AG10803 (cell line): ENCODE results near the gene NXPE3.

Experiments
- DNase-seq: peaks from one replicate; pipeline ENCODE4 v3.0.0; 2010; ENCODE audit warnings: low read depth
- H3K4me3 ChIP-seq: 2 replicates; pipeline ENCODE4 v1.5.1; 2011; ENCODE audit warnings: mild to moderate bottlenecking, low read length, control low read depth
- TF ChIP-seq, protein P1 (sequence below): conservative IDR thresholded peaks from 2 replicates; pipeline ENCODE4 v1.5.1; 2011; ENCODE audit warnings: mild to moderate bottlenecking, low read length, control low read depth, inconsistent platforms

NXPE3 gene

DNA sequence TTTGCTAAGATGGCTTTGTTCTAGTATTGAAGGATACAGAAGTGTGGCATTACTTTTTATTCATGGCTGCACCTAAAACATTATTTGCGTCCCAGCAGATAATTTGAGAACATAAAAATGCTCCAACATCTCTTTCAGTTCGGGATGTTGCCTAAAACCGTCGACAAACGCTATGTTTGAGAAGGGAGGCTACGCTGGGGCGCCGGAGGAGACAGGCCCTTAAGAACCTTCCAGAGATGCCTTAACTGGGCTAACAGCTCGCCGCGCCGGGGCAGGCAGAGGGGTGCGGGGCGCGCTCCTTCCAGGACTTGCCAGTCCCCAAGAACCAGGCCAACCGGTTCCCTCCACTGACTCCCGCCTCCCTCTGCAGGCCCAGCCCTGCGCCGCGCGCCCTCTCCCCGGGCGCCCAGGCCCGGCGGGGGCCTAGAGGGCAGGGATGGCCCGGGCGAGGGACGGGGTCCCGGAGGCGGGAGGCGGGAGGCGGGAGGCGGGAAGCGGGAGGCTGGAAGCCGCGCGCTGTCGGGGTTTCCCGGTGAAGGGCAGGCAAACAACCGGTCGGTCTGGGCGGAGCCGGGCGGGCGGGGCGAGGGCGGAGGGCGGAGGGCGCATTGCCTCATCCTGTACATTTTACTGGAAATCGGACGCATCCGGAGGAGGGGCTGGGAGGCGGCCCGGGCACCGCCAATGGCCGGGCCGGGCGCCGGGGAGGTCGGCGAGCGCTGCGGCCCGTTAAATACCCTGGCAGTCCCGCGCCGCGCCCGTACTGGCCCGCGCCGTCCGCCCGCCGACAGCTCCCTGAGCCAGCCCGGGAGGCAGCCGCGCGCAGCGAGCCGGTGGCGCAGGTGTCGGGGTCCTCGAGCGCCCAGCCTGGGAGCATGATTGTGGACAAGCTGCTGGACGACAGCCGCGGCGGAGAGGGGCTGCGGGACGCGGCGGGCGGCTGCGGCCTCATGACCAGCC lies 70.0 kb downstream of the NXPE3 start, which contains the start of gene NFKBIZ:
Gene NFKBIZ (plus strand): TSS at position 761 of the 960 bp plus-strand sequence. CDS start 115 bp downstream, at position 876.
- peak within 1 kb of the TSS; percentile 74 for H3K4me3 ChIP-seq
- peak; percentile 94 for DNase-seq
- TF ChIP-seq, protein P1, sequence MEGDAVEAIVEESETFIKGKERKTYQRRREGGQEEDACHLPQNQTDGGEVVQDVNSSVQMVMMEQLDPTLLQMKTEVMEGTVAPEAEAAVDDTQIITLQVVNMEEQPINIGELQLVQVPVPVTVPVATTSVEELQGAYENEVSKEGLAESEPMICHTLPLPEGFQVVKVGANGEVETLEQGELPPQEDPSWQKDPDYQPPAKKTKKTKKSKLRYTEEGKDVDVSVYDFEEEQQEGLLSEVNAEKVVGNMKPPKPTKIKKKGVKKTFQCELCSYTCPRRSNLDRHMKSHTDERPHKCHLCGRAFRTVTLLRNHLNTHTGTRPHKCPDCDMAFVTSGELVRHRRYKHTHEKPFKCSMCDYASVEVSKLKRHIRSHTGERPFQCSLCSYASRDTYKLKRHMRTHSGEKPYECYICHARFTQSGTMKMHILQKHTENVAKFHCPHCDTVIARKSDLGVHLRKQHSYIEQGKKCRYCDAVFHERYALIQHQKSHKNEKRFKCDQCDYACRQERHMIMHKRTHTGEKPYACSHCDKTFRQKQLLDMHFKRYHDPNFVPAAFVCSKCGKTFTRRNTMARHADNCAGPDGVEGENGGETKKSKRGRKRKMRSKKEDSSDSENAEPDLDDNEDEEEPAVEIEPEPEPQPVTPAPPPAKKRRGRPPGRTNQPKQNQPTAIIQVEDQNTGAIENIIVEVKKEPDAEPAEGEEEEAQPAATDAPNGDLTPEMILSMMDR, result no peak

DNA sequence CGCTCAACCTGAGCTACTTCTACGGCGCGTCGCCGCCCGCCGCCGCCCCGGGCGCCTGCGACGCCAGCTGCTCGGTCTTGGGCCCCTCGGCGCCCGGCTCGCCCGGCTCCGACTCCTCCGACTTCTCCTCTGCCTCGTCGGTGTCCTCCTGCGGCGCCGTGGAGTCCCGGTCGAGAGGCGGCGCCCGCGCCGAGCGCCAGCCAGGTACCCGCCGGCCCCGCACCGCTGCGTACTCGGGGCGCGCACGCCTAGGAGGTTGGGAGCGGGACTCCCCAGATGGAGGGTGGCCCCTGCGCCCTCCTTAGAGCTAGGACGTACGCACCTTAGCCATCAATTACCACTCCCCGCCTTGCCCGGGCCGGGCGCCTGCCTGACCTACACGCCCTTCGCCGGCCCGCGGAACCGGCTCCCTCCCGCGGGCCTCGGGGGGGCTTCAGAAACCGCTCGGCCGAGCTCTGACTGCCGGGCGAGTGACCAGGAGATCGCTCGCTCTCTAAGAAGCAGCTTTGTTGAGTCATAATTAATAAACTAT lies 70.8 kb downstream of the NXPE3 start:
- TF ChIP-seq, protein P1, result no peak
- H3K4me3 ChIP-seq, result peak overlapping the region; percentile 74
- no peak for DNase-seq

DNA sequence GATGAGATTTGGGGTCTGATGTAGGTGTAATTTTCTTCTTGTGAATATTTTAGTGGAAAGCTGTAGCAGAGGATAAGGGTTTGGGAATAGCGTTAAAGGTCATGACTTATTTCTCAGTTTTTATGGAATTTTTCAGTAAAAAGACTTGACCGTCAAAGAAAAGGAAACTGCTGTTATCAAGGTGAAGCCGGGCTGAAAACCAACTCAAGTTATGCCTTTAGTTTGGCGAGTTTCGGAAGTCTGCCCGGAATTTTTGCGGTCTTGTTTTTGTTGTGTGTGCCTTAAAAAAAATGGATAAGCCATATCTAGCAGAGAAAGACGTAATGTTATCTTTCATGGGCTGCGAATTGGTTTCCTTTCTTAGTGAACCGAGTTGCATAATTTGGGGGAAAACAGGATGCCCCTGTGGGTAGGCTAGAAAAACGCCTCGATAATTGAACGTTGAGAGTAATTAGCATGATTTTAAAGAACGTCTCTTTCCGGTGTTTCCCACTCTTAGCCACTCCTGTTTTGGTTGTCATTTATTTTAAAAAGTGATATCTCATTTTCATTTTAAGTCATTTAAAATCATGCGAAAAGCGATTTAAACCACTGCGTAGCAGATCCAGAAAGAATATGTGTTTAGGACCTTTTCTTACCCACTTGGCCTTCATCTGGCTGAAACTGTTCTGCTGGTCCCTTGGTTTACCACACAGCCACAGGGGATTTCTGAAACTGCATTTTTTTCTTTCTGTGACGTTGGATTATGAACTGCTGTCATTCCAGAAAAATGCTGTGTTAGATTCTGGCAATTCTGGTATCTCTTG lies 71.4 kb downstream of the NXPE3 start:
- H3K4me3 ChIP-seq, result peak overlapping the region; percentile 74
- TF ChIP-seq, protein P1, result 0 out of 2 replicates have a peak, but pooled peaks have one; percentile 2
- peak; percentile 83 for DNase-seq

DNA sequence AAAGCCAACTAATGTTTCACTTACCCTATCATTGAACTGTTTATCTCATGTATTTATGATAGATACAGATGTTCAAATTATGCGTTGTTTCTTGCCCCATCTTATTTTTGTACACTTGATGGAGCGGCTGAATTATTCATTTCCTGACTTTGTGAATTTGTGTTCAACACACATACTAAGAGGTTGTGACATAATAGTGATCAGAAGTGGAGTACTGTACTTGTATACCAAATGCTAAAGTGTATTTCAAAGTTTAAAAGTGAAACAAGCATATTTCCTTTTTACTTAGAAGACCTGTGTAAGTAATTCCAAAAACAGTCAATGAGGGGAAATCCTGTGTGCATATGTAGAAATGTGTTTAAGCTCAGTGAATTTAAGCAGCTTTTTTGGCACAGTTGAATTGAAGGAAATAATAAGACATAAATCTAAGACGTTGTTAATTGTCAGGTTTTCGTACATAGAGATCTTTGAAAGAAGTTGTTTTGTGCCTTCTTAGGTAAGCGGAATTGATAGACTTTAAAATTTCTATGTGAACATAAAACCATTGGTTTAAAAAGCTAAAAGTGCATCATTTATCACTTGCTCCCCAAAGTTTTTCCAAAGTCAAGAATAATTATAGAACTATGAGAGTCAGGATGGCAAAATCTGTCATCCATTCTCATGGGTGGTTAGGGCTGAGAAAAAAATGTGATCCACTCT lies 72.2 kb downstream of the NXPE3 start:
- TF ChIP-seq, protein P1, result no peak
- peak overlapping the region; percentile 74 for H3K4me3 ChIP-seq
- no peak for DNase-seq

DNA sequence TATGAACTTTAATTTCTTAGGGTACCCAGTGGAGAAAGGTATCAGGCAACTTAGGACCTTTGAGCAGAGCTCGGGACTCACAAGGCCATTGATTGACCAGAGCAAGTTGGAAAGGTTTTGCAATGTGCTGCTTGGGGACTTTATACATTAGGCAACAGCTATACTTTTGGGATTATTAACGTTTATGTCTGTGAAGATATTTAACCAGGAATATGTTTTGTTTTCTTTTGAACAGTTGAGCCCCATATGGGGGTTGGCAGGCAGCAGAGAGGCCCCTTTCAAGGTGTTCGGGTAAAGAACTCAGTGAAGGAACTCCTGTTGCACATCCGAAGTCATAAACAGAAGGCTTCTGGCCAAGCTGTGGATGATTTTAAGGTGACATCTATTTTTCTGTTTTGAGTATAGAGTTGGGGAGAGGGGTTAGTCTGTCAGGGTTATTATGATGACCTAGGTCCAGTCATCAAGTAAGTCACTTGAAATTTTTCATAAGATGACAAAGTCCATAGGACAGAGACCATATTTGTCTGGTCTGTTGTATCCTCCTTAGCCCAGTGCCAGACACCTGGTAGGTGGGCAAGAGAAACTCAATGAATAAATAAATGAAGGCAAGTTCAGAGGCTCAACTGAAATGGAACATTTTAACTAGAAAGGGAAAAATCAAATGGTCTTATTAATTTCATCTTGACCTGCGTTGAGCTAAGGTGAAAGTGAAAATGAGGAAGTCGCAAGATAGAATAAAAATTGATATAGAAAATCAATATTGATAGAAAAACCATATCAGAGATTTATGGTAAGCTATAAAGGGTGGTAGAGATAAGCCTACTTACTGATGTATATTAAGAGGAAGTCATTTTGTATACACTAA lies 73.1 kb downstream of the NXPE3 start:
- TF ChIP-seq, protein P1, result no peak
- peak overlapping the region; percentile 74 for H3K4me3 ChIP-seq
- DNase-seq, result no peak
